ENCODE results near the gene RNU4-1.
A peak's percentile ranks its signal among the peaks of the same experiment; 100 is the strongest.

RNU4-1 gene

GRCh38 chr12:120321382-120322202 is 28.6 kb upstream of the RNU4-1 start:
- no peak for DNase-seq (ENCODE audit: low read depth)
- TF ChIP-seq CTCF (IDR thresholded peaks at IDR 0.05; ENCODE audit: low read length, missing control alignments), result no peak
- no peak overlapping the region for H3K4me3 ChIP-seq (replicated peaks; ENCODE audit: low read depth, low read length)

- H3K4me3 ChIP-seq (replicated peaks; ENCODE audit: low read depth, low read length), result peak overlapping the region; percentile 78
- TF ChIP-seq CTCF (IDR thresholded peaks at IDR 0.05; ENCODE audit: low read length, missing control alignments), result peak; percentile 56
- peak; percentile 99 for DNase-seq (ENCODE audit: low read depth)
Measured at GRCh38 chr12:120317224-120318105, 24.4 kb upstream of the RNU4-1 start.

- peak overlapping the region; percentile 78 for H3K4me3 ChIP-seq (replicated peaks; ENCODE audit: low read depth, low read length)
- DNase-seq (ENCODE audit: low read depth), result no peak
- no peak for TF ChIP-seq CTCF (IDR thresholded peaks at IDR 0.05; ENCODE audit: low read length, missing control alignments)
Measured at GRCh38 chr12:120316798-120317223, 23.8 kb upstream of the RNU4-1 start.

GRCh38 chr12:120314220-120314619 is 21.2 kb upstream of the RNU4-1 start:
- TF ChIP-seq CTCF (IDR thresholded peaks at IDR 0.05; ENCODE audit: low read length, missing control alignments), result peak; percentile 28
- H3K4me3 ChIP-seq (replicated peaks; ENCODE audit: low read depth, low read length), result no peak overlapping the region
- DNase-seq (ENCODE audit: low read depth), result no peak

- H3K4me3 ChIP-seq (replicated peaks; ENCODE audit: low read depth, low read length), result peak within 1 kb of the TSS; percentile 76
- DNase-seq (ENCODE audit: low read depth), result peak; percentile 96
- TF ChIP-seq CTCF (IDR thresholded peaks at IDR 0.05; ENCODE audit: low read length, missing control alignments), result peak; percentile 74
Measured at GRCh38 chr12:120301962-120302815, 9.2 kb upstream of the RNU4-1 start, which contains the start of gene SIRT4. Gene SIRT4, plus strand, starts transcription at chr12:120302321. Its CDS starts 1,241 bp downstream, at chr12:120303562.

GRCh38 chr12:120292411-120292660 is 701 bp downstream of the RNU4-1 start:
- no peak for DNase-seq (ENCODE audit: low read depth)
- TF ChIP-seq CTCF (IDR thresholded peaks at IDR 0.05; ENCODE audit: low read length, missing control alignments), result no peak

More at GRCh38 chr12:120292411-120292660, 701 bp downstream of the RNU4-1 start:
- H3K4me3 ChIP-seq (replicated peaks; ENCODE audit: low read depth, low read length), result peak overlapping the region; percentile 59

Data from fibroblast of pulmonary artery (primary cell).